ENCODE results near the gene TMEM125. TPM values are rescaled to one million over a fixed set of nuclear protein-coding genes. Genes with fewer than 3 reads are reported as not detected.

The TMEM125 gene
- total and polyA plus RNA-seq, 9 of the 15 experiments (the other 6 are each of a cell fraction or from before 2014, with no cell fraction given), result 0.07 to 0.08 TPM; not detected in 7

DNA sequence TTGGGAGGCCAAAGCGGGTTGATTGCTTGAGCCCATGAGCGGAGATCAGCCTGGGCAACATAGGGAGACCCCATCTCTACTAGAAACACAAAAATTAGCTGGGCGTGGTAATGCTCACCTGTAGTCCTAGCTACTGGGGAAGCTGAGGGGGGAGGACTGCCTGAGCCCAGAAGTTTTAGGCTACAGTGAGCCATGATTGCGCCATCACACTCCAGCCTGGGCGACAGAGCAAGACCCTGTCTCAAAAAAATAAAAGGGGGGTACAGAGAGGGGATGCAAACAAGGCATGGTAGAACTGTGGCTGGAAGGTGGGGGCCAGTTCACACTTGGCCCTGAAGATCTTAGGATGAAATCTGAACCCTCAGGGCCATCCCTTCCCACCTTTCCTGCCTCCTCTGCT lies 16.8 kb downstream of the TMEM125 start:
- no TSS peak for BruUV-seq (replicated peaks)
- WGBS (ENCODE audit: insufficient coverage, low coverage, missing lambda C conversion rate), result 15% methylated on average over 5 of the region's 5 CpGs
- peak; percentile 54 for TF ChIP-seq CEBPB (tag; IDR thresholded peaks at IDR 0.05)
- TF ChIP-seq, protein P1, sequence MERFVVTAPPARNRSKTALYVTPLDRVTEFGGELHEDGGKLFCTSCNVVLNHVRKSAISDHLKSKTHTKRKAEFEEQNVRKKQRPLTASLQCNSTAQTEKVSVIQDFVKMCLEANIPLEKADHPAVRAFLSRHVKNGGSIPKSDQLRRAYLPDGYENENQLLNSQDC (CRISPR knock-in tag; IDR thresholded peaks at IDR 0.05), result no peak
- no peak for TF ChIP-seq HOXB6 (CRISPR knock-in tag; IDR thresholded peaks at IDR 0.05; ENCODE audit: borderline replicate concordance)
- no peak for TF ChIP-seq EZH2 (IDR thresholded peaks at IDR 0.05; ENCODE audit: borderline replicate concordance, low read depth, low read length)
- TF ChIP-seq CXXC5 (CRISPR knock-in tag; IDR thresholded peaks at IDR 0.05), result no peak
- no peak for TF ChIP-seq CEBPG (CRISPR knock-in tag; IDR thresholded peaks at IDR 0.05)
- TF ChIP-seq CEBPG (tag; conservative IDR thresholded peaks at IDR 0.05 in 1 of 2, IDR thresholded peaks at IDR 0.05 in 1 of 2), result 0 out of 4 replicates have a peak, but pooled peaks of 1 of the 2 experiments have one; percentile 17
- TF ChIP-seq SAFB (IDR thresholded peaks at IDR 0.05; ENCODE audit: borderline replicate concordance, low read depth, low read length), result no peak
- no peaks in the 10 kb centered on the region for H3K36me3 ChIP-seq (ENCODE audit: control insufficient read depth, insufficient read depth, low read length)
- no peaks in the 10 kb centered on the region for H3K9me3 ChIP-seq (replicated peaks; ENCODE audit: control insufficient read depth, insufficient read depth, low read depth, low read length)
- intact Hi-C loops (cut with micrococcal nuclease) (no loop called here), in situ Hi-C loops (cut with MboI) (no loop called here)
- no peaks in the 10 kb centered on the region for H3K79me2 ChIP-seq (ENCODE audit: control insufficient read depth, insufficient read depth, low read length)
- FAIRE-seq, result no peak
- peaks cover 0 to 16% of the 10 kb centered on the region in 2 experiments; a peak in 3 of 5 replicates for H3K4me1 ChIP-seq (replicated peaks in 1 of 2; ENCODE audit: control insufficient read depth in 2 of 2, insufficient read depth in 2 of 2, low read length in 2 of 2)
- H4K20me1 ChIP-seq (replicated peaks; ENCODE audit: control insufficient read depth, insufficient read depth, low read length), result peaks cover 8% of the 10 kb centered on the region
- no peak overlapping the region for H3K4me3 ChIP-seq
- H3K4me2 ChIP-seq (ENCODE audit: insufficient read depth, low read length), result no peak overlapping the region
- peaks cover 45 to 84% of the 10 kb centered on the region in 2 experiments for H3K27me3 ChIP-seq (ENCODE audit: control insufficient read depth in 2 of 2, insufficient read depth in 2 of 2, low read length in 2 of 2)
- ChIA-PET POLR2A (interaction anchor here (0.6 to 1.2 kb wide), 2 partner anchors 44 to 174 kb away, joined by 3 read pairs; no protein-coding TSS in a partner anchor), CTCF (ENCODE audit: low intra/inter-chr PET ratio) (no interaction called here)
- no peak overlapping the region for H2AFZ ChIP-seq (ENCODE audit: low read depth, low read length)
- ATAC-seq, result no peak
- DNase-seq (ENCODE audit: extremely low read depth in 1 of 4, low spot score in 3 of 4), result no peak
- H3K9ac ChIP-seq (ENCODE audit: insufficient read depth in 1 of 2, low read depth in 2 of 2, low read length in 2 of 2), result no peak overlapping the region
- no peak overlapping the region for H3K27ac ChIP-seq (ENCODE audit: extremely low read depth, low read depth, low read length)
- peaks cover 3% of the 10 kb centered on the region for H3K9me1 ChIP-seq (ENCODE audit: control insufficient read depth, insufficient read depth, low read length)
